ENCODE data around the gene RNU2-1.
"Not testable (repeated sequence)": the region's sequence is repeated elsewhere in the genome, so short reads cannot be mapped to it uniquely, and the experiment has no call there.

Gene RNU2-1

DNA sequence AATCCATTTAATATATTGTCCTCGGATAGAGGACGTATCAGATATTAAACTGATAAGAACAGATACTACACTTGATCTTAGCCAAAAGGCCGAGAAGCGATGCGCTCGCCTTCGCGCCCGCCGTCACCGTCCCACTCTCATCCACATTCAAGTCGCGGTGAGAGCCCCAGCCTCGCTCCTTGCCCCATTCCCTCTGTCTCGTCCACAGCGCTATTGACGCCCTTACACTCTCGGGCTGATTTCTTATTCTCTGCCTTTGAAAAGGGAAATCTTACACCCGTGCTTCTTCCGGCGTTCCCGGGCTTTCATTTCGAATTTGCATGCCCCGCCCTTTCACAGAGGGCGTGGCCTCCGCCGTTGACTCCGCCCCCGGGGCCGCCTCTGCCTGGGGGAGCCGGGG lies at the start of gene RNU2-1:
TSS of gene RNU2-1 (minus strand) at position 101 of the 400 bp plus-strand sequence.
- DNase-seq: not testable (repeated sequence)

DNA sequence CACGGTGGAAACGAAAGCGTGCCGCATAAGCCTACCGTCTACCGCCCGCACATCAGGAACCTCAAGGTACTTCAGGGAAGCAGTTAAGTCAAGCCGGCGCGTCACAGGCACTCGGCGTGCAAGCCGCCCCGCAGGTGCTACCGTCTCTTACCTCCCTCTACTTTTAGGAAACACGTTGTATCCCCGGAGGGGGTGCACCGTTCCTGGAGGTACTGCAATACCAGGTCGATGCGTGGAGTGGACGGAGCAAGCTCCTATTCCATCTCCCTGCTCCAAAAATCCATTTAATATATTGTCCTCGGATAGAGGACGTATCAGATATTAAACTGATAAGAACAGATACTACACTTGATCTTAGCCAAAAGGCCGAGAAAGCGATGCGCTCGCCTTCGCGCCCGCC lies 39.1 kb upstream of the RNU2-1 start:
- not testable (repeated sequence) for DNase-seq

- DNase-seq: not testable (repeated sequence)
Measured at GRCh38 chr17:43272483-43272882, 38.7 kb upstream of the RNU2-1 start.

DNA sequence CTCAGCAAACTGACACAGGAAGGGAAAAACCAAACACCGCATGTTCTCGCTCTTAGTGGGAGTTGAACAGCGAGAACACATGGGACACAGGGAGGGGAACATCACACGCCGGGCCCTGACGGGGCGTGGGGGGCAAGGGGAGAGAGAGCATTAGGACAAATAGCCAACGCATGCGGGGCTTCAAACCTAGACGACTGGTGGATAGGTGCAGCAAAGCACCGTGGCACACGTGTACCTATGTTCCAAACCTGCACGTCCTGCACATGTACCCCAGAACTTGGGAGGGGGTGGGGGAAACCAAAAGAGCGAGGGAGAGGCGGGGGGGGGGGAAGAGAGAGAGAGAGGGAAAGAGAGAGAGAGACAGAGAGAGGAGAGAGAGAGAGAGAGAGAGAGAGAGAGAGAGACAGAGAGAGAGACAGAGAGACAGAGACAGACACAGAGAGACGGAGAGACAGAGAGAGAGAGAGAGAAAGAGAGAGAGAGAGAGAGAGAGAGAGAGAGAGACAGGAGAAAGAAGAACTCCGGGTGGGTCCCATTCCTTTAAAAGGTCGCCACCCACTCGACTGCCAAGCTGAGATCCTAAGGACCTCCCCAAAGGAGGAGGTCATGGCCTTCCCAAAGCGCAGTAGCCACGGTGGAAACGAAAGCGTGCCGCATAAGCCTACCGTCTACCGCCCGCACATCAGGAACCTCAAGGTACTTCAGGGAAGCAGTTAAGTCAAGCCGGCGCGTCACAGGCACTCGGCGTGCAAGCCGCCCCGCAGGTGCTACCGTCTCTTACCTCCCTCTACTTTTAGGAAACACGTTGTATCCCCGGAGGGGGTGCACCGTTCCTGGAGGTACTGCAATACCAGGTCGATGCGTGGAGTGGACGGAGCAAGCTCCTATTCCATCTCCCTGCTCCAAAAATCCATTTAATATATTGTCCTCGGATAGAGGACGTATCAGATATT lies 37.1 kb upstream of the RNU2-1 start:
- not testable (repeated sequence) for DNase-seq

DNA sequence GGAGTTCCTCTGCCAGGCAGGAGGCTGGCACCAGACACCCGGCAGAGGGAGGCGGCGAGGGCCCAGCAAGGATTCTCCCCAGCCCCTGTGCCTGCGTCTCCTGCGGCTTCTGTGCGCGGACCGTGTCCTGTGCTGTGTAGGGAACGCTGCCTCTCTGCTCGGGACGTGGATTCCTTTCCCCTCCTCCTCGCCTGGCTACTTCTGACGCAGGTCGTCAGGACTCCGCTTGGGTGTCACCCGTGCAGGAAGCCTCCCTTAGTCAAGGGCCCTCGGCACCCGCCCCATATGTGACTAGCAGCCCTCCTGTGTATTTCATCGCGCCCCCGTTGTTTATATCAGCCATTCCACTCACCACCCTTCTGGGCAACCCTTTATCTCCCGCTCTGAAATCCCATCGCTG lies 12.7 kb upstream of the RNU2-1 start:
- DNase-seq: not testable (repeated sequence)

DNA sequence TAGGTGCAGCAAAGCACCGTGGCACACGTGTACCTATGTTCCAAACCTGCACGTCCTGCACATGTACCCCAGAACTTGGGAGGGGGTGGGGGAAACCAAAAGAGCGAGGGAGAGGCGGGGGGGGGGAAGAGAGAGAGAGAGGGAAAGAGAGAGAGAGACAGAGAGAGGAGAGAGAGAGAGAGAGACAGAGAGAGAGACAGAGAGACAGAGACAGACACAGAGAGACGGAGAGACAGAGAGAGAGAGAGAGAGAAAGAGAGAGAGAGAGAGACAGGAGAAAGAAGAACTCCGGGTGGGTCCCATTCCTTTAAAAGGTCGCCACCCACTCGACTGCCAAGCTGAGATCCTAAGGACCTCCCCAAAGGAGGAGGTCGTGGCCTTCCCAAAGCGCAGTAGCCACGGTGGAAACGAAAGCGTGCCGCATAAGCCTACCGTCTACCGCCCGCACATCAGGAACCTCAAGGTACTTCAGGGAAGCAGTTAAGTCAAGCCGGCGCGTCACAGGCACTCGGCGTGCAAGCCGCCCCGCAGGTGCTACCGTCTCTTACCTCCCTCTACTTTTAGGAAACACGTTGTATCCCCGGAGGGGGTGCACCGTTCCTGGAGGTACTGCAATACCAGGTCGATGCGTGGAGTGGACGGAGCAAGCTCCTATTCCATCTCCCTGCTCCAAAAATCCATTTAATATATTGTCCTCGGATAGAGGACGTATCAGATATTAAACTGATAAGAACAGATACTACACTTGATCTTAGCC lies 7.0 kb upstream of the RNU2-1 start:
- DNase-seq: not testable (repeated sequence)

DNA sequence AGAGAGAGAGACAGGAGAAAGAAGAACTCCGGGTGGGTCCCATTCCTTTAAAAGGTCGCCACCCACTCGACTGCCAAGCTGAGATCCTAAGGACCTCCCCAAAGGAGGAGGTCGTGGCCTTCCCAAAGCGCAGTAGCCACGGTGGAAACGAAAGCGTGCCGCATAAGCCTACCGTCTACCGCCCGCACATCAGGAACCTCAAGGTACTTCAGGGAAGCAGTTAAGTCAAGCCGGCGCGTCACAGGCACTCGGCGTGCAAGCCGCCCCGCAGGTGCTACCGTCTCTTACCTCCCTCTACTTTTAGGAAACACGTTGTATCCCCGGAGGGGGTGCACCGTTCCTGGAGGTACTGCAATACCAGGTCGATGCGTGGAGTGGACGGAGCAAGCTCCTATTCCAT lies 5.8 kb upstream of the RNU2-1 start:
- DNase-seq: not testable (repeated sequence)

- DNase-seq: not testable (repeated sequence)
Measured at GRCh38 chr17:43233263-43233662, 514 bp downstream of the RNU2-1 start.

DNA sequence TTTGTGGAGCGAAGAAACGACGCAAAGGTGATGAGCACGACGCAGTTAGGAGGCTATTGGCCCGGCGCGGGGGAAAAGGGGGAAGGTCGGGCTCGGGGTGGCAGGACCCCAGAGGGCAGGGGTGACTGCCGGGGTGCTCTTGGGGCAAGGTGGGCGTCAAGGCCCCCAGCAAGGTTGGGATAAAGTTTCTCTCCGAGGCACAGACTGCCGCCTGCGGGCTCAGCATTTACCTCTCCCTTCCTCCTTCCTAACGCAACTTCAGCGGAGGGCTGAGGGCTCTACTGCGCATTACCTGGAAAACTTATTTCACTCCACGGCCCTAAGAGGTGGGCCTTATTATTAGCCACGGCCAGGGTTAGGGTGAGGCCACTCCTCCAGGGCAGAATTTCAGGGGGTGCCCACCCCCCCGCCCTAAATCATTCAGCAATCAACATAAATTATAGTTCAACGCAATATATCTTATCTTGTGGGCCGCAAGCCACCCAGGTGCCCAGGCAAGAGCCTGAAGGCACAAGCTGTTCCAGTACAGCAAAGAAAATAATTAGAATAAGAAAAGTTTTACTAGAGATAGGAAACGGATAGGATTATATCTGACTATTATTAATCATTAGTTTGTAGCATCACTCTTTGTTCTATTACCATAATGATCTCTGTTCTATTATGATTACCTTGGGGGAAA lies 1.6 kb downstream of the RNU2-1 start:
- not testable (repeated sequence) for DNase-seq

DNA sequence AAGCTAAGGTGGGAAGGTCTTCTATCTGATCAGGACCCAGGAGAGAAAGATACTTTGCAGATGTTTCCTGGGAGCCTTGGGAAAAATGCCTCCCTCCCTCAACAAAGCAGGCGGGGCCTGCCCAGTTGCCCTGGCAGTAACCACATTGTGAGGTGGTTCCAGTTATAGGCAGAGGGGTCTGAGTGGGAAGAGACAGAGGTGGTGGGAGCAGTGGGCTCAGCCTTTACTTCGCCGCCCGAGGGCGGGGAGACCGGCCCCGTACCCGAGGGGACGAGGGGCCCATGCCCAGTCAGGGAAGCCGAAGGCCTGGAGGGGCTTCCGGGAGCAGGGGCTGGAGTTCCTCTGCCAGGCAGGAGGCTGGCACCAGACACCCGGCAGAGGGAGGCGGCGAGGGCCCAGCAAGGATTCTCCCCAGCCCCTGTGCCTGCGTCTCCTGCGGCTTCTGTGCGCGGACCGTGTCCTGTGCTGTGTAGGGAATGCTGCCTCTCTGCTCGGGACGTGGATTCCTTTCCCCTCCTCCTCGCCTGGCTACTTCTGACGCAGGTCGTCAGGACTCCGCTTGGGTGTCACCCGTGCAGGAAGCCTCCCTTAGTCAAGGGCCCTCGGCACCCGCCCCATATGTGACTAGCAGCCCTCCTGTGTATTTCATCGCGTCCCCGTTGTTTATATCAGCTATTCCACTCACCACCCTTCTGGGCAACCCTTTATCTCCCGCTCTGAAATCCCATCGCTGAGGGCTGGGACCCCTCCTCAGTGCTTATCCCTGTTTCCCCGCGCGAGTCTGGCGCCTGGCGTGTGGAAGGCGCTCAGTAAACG lies 2.4 kb downstream of the RNU2-1 start:
- not testable (repeated sequence) for DNase-seq

DNA sequence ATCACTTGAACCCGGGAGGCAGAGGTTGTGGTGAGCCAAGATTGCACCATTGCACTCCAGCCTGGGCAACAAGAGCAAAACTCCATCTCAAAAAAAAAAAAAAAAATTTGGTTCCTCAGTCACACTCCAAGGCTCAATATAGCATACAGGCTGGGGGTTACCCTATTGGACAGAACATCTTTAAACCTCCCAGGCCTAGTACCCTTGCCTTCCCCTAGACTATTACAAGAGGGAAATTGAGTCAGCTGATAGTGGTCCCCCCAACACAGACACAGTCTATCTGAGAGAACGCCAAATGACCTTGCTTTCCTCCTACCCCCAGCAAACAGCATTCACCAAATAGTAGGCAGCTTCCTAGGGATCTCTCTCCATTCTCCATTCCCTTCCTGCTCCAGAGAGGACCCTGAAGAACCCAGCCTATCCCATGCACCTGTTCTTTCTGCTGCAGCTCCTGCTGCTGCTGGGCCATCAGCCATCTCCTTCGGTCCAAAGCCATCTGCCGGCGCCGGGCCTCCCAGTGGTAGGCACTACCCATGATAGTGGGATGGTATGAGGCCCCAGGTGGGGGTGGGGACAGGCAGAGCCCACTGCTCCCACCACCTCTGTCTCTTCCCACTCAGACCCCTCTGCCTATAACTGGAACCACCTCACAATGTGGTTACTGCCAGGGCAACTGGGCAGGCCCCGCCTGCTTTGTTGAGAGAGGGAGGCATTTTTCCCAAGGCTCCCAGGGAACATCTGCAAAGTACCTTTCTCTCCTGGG lies 5.6 kb downstream of the RNU2-1 start, which contains the start of gene CCDC200:
TSS of gene CCDC200 (minus strand) at position 604 of the 763 bp plus-strand sequence. CDS start at position 535, 69 bp downstream.
- DNase-seq: not testable (repeated sequence)

DNA sequence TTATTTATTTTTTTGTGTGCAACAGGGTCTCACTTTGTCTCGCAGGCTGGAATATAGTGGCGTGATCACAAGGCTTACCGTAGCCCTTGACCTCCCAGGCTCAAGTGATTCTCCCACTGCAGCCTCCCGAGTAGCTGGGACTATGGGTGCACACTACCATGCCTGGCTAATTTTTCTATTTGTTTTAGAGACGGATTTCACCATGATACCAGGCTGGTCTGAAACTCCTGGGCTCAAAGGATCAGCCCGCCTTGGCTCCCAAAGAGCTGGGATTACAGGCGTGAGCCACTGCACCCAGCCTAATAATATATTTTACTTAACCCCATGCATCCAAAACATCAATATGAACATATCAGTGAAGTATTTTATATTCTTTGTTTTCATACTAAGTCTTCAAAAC lies 7.4 kb downstream of the RNU2-1 start:
- DNase-seq: no peak

DNA sequence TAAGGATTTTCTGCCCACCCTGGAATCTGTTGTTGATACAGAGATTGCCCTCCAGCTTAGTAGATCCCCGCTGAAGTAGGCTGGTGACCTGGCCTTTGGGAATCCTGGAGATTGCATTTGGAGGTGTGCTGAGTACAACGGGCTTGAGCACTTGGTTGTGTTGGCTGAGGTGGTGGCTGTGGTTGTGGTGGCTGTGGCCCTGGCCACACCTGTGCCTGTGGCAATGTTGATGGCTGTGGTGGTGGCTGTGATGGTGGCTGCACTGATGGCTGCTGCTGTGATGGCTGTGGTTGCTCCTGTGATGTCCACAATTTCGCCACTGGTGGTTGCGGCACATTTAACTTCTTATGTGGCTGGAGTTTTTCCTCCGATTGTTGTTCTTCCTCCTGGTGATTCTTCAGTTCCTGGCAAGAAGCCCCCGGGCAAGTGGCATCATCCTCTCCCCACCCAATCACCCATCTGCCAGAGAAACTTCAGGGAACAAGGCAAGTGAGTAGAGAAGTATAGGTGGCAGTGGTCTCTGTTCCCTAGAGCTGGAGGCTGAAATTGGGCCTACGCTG lies 9.6 kb downstream of the RNU2-1 start:
- DNase-seq: no peak

GRCh38 chr17:43220511-43221125 lies 13.2 kb downstream of the RNU2-1 start:
- no peak for DNase-seq

- DNase-seq: no peak
Measured at GRCh38 chr17:43219746-43220380, 13.9 kb downstream of the RNU2-1 start.

DNA sequence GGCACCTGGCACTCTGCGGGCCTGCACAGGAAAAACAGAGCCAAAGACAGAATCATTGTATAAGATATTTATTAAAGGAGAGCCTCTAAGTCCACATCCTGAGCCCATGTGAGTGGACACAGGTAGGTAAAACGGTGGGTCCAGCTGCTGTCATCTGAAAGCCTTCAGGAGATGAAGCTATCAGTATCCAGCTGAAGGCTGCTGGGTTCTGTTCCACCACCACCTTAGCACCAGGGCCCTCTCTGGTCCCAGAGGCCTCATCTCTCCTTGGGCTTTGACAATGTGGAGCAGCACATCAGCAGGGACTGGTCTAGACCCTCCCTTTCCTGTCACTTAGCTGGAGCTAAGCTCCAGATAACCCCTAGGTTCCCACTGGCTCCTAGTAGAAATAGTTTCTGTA lies 14.8 kb downstream of the RNU2-1 start:
- DNase-seq: no peak

DNA sequence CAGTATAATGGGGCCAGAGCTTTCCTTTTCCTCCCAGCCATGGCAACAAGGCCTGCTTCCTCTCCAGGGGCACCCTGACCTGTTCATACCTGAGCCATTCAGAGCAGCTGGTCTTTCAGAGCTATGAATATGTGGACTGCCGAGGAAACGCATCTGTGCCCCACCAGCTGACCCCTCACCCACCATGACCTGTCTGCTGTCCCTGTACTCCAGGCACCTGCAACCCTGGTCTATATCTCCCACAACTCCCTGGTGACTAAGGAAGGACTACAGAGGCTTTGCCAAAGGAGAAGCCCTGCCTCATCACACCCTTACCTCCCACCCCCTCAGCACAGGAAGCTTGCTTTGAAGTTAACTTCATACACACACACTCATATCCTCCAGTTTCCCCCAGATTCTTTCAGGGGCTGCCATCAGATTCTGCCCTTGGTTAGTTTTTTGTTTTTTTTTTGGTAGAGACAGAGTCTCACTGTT lies 16.1 kb downstream of the RNU2-1 start:
- DNase-seq: no peak

DNA sequence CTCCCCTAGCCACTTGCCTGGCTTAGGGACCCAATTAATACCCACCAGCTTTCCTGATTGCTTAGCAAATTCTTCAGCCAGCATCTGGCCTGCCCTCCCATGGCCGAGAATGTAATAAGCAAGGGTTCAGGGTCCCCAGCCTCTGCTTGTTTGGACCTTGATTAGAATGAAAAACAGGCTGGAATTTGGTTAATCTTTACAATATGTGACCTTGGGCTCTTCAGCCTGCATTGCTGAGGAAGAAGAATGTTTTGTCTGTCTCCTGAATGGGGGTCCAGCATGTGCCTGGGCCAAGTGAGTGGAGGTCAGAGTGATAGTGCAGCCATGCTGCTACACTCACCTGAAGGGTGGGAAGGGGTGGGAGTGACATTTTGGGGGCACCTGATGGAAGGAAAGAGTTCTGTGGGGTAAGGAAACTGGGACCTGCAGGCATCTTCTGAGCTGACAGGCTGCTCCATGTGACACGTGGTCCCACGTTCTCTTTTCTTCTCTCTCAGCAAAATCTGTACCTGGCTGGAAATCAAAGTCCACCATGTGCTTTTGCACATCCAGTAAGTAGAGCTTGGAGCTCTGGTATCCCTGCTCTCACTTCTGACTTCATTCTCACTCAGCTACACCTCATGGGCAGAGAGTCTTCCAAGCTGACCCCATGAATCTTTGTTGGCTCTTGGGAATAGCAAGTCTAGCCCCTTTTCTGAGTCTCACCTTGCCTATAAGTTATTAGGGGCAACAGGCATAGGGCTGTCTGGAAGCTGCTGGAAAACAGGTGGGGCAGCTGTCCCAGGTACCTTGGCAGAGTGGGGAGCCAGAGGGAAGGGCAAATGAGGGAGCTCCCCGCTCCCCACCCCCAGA lies 16.8 kb downstream of the RNU2-1 start:
- DNase-seq: no peak

DNA sequence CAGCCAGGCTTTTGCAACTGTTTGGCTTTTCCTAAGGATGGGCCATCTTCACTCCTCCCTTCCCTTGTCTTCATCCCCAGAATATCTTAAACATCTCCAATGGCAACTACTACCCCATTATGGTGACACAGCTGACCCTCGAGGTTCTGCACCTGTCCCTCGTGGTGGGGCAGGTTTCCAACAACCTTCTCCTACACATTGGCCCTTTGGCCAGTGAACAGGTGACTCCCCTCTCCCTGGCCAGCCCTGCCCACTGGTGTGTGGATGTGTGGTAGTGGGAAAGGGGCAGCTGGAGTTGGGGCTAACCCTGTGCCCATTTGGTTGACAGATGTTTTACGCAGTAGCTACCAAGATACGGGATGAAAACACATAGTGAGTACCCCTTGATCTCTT lies 17.4 kb downstream of the RNU2-1 start:
- no peak for DNase-seq
